Forelimb muscle (tissue), 1 donor: ENCODE measurements around the gene ASB7. TPM values are rescaled to one million over a fixed set of nuclear protein-coding genes. Genes with fewer than 3 reads are reported as not detected.

Source experiments
- DNase-seq: peaks from one replicate; pipeline ENCODE4 v3.0.0-alpha.2; 2013; ENCODE audit warnings: low read depth
- polyA plus RNA-seq: library from polyadenylated mRNA; unstranded; fragments of 120-200 nt; gene quantifications from one replicate; pipeline ENCODE4 v1.2.1, GENCODE V29; 2013; ENCODE audit not compliant: insufficient read length

The ASB7 gene
- polyA plus RNA-seq, 1 donor: 8.1 TPM

DNA sequence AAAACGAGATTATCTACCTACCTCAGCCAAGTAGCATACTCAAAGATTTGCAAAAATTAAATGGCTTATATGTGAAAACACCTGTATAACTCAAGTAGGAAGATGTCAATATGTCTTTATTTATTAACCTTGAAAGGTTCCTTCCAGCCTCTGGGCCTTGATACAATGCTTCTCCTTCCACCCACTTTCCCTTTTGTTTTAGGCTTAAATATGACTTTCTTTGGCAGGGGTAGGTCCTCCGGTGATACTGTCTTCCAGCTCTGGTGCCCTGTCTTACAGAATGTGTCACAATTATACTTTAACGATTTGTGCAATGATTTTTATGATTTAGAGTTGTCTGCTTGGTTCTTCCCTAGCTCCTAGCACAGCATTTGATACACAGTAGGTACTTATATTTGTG lies 4.5 kb upstream of the ASB7 start:
- DNase-seq: no peak

DNA sequence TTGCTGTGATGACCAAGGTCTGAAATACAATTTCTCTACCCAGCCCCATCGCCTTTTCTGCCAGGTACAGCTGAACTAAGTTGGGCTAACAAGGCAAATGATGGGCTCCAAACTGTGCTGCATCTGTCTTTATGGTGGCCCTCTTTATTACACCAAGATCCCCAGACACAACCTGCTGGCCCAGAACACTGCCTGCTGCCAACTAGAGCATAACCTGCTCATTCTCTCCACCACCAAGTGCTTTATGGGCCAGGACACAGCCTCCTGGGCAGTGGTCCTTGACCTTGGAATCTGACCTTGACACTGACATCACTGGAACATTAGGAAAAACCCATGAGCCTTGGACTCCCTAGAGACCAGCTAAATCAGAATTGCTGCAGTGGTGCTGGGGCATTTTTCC lies 3.7 kb upstream of the ASB7 start:
- no peak for DNase-seq

DNA sequence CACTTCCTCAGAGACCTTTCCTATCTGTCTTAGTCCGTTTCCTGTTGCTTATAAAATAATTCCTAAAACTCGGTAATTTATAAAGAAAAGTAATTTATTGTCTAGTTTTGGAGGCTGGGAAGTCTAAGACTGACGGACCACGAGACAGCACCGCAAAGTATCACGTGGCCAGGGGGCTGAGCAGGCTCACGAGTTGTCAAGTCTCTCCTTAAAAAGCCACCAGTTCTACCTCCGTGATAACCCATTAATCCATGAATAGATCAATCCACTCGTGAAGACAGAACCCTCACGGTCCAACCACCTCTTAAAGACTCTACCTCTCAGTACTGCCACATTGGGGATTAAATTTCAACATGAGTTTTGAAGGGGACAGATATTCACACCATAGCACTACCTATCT lies 1.2 kb upstream of the ASB7 start:
- no peak for DNase-seq

DNA sequence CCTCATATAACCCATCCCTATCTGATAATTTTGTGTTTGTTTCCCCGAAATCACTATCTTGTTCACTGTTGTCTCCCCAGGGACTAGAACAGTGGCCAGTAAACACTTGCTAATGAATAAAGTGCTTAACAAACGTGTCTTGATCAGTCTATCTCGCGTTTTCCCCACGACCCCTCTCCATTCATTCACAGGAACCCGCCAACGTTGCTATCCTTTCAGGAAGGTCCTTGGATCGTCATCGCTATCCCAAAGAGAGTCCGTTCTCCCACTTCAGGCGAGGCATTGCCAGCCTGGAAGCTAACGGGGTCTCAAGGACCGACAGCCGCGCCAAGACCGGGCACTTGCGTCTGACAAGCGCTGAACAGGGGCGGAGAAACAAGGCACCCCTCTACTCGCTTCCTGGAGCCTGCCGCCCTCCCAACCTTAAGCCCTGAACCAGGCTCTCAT lies 749 bp upstream of the ASB7 start:
- DNase-seq: no peak

DNA sequence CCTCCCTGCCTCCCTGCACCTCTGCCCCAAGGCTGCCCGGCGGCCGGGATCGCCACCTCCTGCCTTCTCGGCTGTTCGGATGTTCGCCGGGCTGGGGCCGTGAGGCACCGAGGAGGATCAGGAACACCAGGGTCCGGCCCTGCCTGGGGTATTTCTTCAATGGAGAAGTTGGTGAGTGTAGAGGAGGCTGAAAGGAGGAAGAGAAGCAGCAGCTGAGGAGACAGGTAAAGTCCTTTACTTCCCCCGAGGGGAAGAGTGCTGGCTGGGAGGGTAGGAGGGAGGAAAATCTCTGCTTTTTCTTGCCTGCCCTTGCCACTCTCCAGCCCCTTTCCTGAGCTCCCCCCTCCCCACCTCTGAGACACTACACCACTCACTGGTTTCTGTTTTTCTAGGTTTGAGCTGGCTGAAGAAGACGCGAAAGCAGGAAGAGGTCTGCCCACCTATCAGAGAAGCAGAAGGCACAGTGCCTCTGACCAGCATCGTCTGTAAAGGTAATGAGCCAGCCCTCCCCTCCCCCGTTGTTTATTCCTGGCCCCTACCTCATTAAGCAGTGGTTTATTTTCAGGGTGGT lies 519 bp downstream of the ASB7 start:
- DNase-seq: no peak

DNA sequence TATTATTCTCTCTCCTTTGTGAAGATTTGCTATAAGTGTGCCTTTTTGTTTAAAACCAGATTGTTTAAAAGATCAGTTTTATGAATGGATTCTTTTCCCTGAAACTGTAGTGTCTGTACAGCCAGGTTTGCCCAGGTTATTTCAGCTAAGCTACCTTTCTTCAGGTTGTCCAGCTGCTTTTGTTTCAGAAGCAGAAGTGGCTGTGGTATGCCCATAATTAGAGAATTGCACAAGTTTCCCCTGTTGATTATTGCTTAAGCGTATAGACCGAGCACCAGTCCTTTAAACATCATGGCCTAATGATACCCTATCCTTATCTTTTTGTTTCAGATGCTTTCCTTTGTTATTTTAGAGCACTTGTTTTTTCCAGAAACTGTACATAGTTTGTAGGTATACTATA lies 10.2 kb downstream of the ASB7 start:
- DNase-seq: no peak

DNA sequence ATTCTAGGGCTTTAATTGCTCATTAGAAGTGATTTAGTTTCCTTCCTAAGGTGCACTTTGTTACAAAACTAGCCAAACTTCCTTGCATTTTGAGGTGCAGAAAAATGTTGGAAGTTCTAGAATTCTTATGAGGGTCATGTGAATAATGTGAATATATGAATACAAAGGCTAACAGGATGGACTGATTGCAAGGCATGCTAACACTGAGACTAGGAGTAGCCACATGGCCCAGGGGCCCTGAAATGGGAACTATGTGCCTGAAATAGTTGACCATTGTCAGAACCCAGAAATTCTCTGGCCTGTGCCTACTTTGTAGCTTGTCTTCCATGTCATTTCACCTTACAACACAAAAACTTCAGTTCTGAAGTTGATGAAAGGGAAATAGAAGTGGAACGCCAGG lies 10.8 kb downstream of the ASB7 start:
- DNase-seq: no peak

DNA sequence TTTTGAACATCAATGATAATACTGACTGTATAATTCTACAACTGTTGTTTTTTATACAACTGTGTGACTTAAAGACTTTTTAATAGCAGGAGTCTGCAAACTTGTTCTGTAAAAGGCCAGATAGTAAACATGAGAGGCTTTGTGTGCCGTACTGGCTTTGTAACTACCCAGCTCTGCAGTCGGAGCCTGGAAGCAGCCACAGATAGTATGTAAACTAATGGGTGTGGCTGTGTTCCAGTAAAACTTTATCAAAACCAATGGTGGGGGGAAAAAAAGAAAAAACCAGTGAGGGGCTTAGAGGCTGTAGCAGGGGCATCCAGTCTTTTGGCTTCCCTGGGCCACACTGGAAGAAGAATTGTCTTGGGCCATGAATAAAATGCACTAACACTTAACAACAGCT lies 11.9 kb downstream of the ASB7 start:
- DNase-seq: no peak

DNA sequence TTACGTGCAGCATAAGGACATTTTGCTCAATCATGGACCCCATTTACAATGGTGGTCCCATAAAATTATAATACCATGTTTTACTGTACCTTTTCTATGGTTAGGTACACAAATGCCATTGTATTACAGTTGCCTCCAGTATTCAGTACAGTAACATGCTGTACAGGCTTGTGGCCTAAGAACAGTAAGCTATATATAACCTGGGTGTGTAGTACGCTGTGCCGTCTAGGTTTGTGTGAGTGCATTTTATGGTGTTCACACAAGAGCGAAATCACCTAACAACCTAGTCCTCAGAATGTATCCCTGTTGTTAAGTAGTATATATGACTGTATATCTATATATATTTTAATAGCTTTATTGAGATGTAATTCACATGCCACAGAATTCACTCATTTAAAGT lies 12.5 kb downstream of the ASB7 start:
- no peak for DNase-seq

DNA sequence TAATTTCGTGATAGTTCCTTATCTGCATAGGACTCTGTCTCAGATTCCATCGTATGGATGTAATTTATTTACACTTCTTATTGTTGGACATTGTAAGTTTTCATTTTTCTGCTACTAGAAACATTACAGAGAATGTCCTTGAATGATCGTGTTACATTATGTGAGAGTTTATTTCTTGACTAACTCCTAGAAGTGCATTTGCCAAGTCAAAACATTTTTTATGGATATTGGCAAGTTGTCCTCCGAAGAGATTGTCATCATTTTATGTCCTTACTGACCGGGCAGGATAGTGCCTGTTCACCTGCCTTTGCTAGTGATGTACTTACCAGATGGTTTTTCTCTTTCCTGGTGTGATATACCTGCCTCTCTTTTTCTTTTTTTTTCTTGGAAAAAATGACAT lies 13.4 kb downstream of the ASB7 start:
- no peak for DNase-seq

DNA sequence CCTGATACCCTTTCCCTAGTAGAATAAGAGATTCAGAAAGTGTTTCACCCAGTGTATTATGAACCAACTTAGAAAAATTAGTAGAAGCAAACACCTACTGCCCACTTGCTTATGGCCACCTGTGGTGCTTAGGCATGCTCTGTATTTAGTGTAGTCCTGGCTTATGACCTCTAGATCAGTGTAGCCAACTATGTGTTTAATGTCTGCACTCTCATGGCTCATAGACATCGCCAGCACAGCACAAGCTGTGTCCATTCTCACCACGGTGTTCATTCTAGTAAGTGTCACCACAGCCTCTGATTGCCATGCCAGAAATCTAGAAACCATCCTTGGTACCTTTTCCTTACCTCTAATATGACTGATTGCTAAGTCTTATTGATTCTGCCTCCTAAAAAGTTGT lies 14.3 kb downstream of the ASB7 start:
- no peak for DNase-seq

DNA sequence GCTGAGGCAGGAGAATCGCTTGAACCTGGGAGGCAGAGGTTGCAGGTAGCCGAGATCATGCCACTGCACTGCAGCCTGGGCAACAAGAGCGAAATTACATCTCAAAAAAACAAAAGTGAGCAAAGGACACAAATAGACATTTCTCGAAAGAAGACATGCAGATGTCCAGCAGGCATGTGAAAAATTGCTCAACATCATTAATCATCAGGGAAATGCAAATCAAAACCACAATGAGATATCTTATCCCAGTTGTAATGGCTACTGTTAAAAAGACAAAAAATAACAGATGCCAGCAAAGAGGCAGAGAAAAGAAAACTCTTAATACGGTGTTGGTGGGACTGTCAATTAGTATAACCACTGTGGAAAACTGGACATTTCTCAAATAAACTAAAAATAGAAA lies 20.9 kb downstream of the ASB7 start:
- no peak for DNase-seq

DNA sequence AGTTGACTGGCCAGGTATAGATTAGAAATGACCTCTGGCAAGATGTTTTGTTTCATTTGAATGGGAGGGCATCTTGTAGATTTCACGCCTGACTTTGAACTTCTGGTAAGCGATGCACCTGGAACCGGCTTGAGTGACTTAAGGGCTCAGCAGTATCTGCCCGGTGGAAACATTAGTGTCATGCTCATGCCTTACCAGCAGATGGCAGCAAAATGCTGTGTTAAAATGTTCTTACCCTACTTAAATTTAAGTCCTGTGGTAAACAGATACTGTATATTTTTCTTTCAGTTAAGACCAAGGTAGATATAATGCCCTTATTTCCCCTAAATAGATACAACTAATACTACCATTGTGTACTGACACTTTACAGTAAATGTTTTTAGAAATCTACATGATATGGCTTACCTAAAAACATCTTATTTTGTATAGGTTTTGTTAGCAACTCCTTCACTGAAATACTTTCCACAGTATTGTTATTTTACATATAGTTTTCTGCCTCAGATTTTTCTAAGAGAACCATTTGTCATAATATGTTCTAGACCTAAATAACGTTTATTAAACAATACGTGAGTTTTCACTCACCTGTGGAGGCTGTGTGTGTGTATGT lies 25.5 kb downstream of the ASB7 start:
- peak; percentile 68 for DNase-seq

DNA sequence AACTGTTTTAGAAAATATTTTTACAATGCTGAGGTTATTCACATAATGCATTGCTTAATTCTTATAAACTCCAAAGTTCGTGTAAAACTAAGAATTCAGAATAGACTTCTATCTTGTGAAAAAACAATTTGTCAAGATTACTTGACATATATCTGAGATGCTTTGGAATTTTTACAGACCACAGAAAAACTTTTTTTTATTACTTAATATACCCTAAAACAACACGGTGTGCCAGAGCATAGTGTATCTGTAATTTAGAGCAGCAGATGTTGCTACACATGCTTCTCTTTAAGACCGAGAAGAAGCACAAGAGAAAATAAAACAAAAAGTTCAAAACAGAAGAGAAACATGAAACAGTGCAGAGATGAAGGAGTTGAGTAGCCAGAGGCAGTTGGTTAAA lies 26.4 kb downstream of the ASB7 start:
- DNase-seq: no peak

DNA sequence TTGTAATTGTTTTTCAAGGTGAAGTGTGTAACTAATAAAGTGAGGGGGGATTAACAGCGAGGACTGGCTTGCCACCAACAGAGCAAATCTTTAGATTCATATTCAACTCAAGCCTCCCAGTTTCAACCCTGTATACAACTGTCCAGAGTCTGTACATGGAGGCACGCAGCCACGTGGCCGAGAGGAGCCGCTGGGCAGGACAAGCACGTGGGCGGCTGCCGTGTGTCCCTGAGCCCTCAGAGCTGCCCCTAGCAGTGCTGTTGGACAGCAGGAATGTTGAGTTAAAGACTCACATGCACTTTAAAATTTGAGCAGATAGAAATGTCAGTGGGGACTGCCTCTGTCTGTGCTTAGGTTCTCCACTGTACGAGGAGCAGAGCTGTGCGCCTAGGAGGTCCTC lies 29.4 kb downstream of the ASB7 start:
- DNase-seq: no peak

DNA sequence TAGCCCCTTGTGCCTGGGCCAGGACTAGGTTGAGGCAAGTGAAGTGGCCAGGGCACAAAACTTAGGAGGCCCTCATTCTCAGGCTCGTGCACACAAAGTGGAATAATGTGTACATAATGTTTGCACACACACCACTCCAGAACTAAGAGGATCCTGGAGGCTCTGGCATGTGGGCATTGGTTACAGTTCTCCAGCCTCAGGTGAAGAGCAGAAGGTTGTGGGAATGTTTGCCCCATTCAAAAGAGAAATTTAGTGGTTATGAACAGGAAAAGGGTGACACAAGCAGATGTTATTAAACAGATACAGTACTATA lies 31.3 kb downstream of the ASB7 start:
- no peak for DNase-seq

DNA sequence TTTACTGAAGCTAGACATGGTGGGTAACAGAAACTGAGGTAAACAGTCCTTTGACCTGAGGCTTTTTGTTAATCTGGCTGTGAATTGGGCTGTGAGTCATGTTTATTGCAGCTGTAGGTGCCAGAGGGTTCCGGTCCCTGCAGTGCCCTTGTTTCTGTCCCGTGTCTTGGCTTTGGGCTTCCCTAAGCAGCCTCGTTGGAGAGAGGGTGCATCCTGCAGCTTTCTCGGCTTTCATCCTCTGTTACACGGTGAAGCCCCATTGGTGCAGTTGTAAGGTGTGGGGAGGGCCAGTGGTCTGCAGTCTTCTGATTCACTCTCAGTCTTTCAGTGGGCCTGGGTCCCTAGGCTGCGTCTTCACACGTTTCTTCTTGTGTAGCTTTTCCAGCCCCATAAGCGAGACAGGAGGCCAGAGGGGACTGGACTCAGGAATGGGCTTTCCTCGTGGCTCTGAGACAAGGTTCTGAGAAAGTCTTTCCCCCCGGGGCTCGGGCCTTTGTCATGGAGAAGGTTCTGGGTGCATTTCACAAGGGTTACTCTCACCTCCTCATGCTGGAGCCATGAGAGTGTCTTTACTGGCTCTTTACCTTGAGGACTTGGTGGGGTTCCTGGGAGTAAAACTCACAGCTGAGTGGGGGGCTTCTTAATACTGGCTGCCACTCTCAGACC lies 33.1 kb downstream of the ASB7 start:
- no peak for DNase-seq

DNA sequence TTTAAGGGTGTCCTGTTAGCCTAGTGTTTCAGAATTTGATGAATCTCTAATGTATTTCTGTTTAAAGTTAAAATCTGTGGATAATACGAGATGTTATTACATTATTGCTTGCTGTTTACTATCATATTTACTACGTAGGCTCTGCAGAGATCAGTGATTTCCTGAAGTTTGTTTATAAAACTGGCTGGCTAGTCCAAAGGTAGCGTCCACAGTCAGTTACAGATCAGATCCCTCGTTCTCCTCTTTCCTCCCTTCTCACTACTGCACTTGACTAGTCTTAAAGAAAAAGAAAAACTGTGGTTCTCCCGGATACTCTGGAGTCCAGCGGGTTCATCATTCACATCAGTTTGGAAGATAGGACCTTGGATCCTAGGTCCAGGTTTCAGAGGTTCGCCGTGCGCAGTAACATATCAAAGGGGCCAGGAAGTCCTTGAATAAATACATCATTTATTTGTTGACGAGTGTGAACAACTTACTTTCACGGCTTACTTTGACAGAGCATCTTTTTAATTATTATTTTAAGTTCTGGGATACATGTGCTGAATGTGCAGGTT lies 35.9 kb downstream of the ASB7 start:
- DNase-seq: no peak

DNA sequence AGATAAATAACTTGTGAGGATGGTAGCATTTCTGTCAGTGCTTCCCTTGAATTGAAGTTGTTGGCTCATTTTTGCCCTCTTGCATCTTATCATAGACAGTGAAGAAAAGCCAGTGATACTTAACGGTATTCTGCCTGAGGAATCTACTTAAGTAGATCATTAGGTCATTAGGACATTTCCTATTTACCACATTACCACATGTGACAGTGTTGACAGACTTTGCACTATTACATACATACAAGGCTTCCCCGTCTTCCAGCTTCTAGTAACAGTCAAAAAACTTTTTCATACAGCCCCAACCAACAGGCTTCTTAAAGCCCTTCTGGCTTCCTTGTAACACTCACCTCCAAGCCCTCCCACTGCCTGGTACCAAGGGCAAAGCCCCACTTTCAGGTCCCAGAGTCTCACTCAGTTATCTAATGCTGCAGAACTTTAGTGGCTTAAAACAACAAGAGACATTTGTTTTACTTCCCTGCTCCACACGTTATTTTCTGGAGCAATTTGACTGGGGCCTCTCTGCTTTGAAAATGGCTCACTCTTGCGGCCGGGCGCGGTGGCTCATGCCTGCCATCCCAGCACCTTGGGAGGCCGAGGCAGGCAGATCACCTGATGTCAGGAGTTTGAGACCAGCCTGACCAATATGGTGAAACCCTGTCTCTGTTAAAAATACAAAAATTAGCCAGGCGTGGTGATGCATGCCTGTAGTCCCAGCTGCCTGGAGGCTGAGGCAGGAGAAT lies 40.0 kb downstream of the ASB7 start:
- DNase-seq: no peak

DNA sequence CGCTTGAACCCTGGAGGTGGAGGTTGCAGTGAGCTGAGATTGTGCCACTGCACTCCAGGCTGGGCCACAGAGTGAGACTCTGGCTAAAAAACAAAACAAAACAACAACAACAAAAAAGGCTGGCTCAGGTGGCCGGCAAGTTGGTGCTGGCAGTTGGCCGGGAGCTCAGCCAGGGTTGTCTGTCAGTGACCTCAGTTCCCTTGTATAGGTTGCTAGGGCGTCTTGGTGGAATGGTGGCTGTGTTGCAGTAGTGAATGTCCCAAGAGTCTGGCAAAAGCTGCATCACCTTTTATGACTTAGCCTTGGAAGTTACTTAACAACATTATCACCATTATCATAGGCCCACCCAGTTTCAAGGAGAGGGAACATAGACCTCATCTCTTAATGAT lies 40.6 kb downstream of the ASB7 start:
- no peak for DNase-seq

DNA sequence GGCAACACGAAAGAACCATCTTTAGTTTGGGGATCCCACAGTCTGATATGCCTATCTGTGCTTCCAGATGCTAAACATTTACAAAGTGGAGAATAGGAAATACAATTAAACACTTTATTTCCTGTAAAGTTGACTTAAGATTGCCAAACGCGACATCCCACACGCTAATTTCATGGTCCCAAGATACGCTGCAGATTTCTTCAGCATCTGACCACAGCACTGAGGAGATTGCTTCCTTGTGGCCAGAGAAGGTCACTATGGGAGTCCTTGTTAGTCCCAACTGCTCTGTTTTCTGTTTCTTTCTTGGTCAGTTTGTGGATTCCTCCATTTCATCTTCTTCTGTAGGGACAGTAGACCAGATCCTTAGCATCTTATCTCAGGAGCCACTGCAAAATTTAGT lies 43.3 kb downstream of the ASB7 start:
- no peak for DNase-seq

DNA sequence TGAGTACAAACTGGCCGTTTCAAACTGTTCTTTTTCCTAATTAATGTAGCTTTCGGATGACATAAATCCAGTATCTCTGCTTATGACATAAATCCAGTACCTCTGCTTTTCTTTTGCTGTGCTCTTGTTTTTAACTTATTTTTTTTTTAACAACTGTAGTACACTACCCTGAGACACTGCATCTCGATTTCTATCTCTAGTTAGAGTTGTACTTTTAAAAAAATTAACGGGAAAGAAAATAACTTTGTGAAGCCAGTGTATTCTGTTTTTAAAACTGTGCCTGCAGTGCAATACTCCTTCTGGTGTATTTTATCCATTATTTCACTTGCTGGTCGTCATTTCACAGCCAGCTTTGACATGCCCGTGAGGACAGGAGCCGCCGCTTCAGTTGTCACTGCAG lies 46.6 kb downstream of the ASB7 start:
- DNase-seq: no peak

DNA sequence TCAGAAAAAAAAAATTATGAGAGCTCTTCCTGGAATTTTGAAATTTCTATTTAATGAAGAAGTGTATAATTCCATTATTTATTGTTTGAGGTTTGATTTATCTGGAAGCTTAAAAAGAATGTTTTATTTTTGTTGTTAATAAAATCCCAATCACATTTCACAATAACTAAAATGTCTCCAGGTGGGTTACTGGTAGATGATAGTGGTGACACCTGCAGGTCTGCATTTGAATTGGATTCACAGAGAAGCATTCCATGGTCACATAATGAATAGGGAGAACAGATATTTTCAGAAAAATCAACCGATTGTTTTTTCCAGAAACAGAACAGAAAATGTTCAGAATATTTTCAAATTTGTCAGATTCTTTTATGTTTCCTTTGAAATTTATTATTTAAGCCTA lies 48.3 kb downstream of the ASB7 start:
- no peak for DNase-seq
